GM18951 (cell line): ENCODE measurements around the gene NPIPA2.
"Not testable (repeated sequence)": the region's sequence is repeated elsewhere in the genome, so short reads cannot be mapped to it uniquely, and the experiment has no call there.

Experiments
- in situ Hi-C: fragments of 300-500 bp; cut with MboI; formaldehyde crosslinking; loops from one replicate; pipeline ENCODE4 v1.12.0; 2022; ENCODE audit warnings: low sequenced_read_pairs, mixed read lengths, inconsistent platforms; ENCODE audit not compliant: unreplicated experiment

The NPIPA2 gene

GRCh38 chr16:14742273-14743128, at the start of gene NPIPA2:
TSS of gene NPIPA2 (plus strand) at chr16:14742533. CDS start at chr16:14748066, 5,533 bp downstream.
- in situ Hi-C loops: not testable (repeated sequence)

- in situ Hi-C loops: not testable (repeated sequence)
These were observed 48.2 kb upstream of the NPIPA2 start, which contains the start of gene PLA2G10 for GRCh38 chr16:14694129-14694528. TSS of gene PLA2G10 (minus strand) at chr16:14694308. CDS start at chr16:14694229, 79 bp downstream.

GRCh38 chr16:14701859-14702258, 40.5 kb upstream of the NPIPA2 start:
- in situ Hi-C loops: not testable (repeated sequence)

- in situ Hi-C loops: not testable (repeated sequence)
These were observed 39.7 kb upstream of the NPIPA2 start for GRCh38 chr16:14702672-14703071.

GRCh38 chr16:14703156-14704011, 38.9 kb upstream of the NPIPA2 start, which contains the start of gene NPIPA3:
TSS of gene NPIPA3 (plus strand) at chr16:14703411. CDS start at chr16:14708944, 5,533 bp downstream.
- in situ Hi-C loops: not testable (repeated sequence)

- in situ Hi-C loops: loop anchor here (10.0 kb wide), 1 partner anchor 48 kb away; no protein-coding TSS in a partner anchor
These were observed 9.1 kb upstream of the NPIPA2 start for GRCh38 chr16:14733233-14733632.

GRCh38 chr16:14740832-14741385, 1.4 kb upstream of the NPIPA2 start:
- in situ Hi-C loops: not testable (repeated sequence)

GRCh38 chr16:14741794-14742193, 539 bp upstream of the NPIPA2 start:
- in situ Hi-C loops: not testable (repeated sequence)

GRCh38 chr16:14773654-14774053, 31.3 kb downstream of the NPIPA2 start:
- in situ Hi-C loops: not testable (repeated sequence)

GRCh38 chr16:14775624-14776023, 33.3 kb downstream of the NPIPA2 start:
- in situ Hi-C loops: not testable (repeated sequence)

GRCh38 chr16:14776763-14777162, 34.4 kb downstream of the NPIPA2 start:
- in situ Hi-C loops: not testable (repeated sequence)

- in situ Hi-C loops: not testable (repeated sequence)
These were observed 37.1 kb downstream of the NPIPA2 start for GRCh38 chr16:14779368-14779877.

- in situ Hi-C loops: not testable (repeated sequence)
These were observed 43.8 kb downstream of the NPIPA2 start for GRCh38 chr16:14786180-14786579.

- in situ Hi-C loops: not testable (repeated sequence)
These were observed 47.2 kb downstream of the NPIPA2 start for GRCh38 chr16:14789577-14789976.

- in situ Hi-C loops: not testable (repeated sequence)
These were observed 48.1 kb downstream of the NPIPA2 start for GRCh38 chr16:14790320-14790956.

GRCh38 chr16:14792914-14793313, 50.6 kb downstream of the NPIPA2 start:
- in situ Hi-C loops: not testable (repeated sequence)

- in situ Hi-C loops: not testable (repeated sequence)
These were observed 55.2 kb downstream of the NPIPA2 start for GRCh38 chr16:14797558-14797957.

- in situ Hi-C loops: loop anchor here (25.0 kb wide), 1 partner anchor 509 kb away; no protein-coding TSS in a partner anchor
These were observed 61.2 kb downstream of the NPIPA2 start for GRCh38 chr16:14803577-14803976.

GRCh38 chr16:14807184-14807678, 64.9 kb downstream of the NPIPA2 start:
- in situ Hi-C loops: loop anchor here (25.0 kb wide), 1 partner anchor 505 kb away; no protein-coding TSS in a partner anchor
